GM19035 (cell line): ENCODE data around the gene SEMA5B.

ENCODE experiments used
- ATAC-seq: cut with Tn5 transposase; IDR thresholded peaks from one replicate; pipeline ENCODE4 v1.9.1; 2021; ENCODE audit not compliant: unreplicated experiment

Gene SEMA5B

DNA sequence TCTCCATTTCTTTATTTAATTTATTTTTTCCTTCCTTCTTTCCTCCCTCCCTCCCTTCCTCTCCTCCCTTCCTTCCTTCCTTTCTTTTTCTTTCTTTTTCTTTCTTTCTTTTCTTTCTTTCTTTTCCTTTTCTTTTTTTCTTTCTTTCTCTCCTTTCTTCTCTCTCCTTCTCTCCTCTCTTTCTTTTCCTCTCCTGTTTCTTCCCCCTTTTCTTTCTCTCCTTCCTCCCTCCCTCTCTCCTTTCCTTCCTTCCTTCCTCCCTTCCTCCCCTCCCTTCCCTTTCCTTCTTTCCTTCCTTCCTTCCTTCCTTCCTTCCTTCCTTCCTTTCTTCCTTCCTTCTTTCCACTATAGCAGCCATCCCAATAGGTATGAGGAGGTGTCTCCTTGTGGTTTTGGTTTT lies 32.5 kb upstream of the SEMA5B start:
- ATAC-seq, result no peak

DNA sequence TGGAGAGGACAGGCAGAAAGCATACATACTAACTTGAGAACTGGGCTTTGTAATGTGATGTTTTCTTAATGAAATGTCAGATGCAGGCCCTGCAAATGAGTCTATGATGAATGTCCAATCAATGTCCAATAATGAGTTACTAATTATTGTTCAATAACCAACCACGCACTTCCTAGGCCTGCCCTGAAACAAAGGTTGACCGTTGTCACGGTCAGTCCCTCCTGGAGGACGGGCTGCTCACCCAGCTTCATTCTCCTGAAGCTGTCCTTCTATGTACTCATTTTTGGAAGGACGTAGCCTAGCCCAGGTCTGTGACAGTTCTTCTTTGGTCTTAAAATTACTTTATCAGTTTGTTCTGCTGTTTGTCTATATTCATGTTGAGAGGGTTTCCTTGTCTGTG lies 30.9 kb upstream of the SEMA5B start:
- ATAC-seq, result no peak

DNA sequence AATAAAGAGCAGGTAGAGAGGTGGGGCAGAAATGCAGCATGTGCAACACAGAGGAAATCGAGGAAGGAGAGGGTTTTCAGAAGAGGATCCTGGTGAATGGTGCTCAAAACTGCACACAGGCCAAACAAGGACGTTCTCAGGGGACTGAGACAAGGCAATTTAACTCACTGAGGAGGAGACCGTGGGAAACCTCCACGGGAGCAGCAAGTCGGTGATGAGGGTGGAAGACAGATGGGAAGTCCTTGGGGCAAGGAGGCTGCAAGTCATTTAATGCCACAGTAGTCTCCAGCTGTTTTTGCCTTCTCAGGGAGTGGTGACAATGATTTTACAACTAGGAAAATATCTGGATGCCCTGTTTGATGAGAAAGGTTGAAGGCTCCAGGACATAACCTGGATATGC lies 27.8 kb upstream of the SEMA5B start:
- no peak for ATAC-seq

- no peak for ATAC-seq
Measured at GRCh38 chr3:123054931-123055330, 27.4 kb upstream of the SEMA5B start.

DNA sequence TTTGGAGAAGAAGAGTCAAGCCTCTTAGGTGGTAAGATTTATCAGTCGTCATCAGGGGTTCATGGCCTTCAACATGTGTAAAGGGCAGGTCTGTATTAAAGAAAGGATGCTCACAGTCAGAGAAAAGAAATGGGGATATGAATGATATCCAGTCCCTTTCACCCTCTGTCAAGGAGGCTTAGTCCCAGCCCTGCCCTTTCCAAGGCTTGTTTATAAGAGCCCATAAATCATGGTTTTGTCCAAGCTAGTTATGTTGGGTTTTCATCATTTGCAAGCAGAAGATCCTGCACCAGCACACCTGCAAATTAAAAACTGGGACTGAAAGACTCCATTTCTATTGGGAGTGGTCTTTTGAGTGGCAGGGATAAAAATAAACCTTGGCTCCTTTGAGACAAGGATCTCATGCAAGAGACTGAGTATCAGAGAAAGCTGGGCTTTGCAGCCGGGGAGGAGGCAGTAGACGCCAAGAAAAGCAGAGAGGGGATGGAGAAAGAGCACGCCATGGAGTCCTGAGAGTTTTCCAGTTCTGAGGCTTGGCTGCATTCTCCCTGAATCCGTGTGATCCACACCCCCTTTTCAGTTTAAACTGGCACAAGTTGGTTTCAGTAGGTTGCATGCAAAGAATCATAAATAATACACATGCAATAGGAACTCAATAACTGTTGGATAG lies 26.7 kb upstream of the SEMA5B start:
- no peak for ATAC-seq

- ATAC-seq, result no peak
Measured at GRCh38 chr3:123053107-123053506, 25.5 kb upstream of the SEMA5B start.

DNA sequence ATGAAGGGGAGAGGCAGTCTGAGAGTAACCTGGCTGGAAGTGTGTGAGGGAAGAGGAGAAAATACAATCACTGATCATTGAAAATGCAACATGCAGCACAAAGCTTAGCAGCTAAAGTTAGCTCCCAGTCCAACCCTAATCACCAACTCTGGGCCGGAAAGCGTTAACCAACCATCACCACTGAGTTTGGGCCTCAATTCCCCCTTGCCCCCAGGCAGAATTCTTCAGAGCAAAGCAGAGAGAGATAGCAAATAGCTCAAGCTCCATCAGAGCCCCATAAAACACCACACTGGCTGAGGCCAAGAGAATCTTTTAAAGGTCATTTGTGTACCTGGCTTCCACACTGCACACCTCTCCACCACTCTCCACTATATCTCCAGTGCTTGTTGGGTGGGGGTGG lies 23.1 kb upstream of the SEMA5B start:
- no peak for ATAC-seq

DNA sequence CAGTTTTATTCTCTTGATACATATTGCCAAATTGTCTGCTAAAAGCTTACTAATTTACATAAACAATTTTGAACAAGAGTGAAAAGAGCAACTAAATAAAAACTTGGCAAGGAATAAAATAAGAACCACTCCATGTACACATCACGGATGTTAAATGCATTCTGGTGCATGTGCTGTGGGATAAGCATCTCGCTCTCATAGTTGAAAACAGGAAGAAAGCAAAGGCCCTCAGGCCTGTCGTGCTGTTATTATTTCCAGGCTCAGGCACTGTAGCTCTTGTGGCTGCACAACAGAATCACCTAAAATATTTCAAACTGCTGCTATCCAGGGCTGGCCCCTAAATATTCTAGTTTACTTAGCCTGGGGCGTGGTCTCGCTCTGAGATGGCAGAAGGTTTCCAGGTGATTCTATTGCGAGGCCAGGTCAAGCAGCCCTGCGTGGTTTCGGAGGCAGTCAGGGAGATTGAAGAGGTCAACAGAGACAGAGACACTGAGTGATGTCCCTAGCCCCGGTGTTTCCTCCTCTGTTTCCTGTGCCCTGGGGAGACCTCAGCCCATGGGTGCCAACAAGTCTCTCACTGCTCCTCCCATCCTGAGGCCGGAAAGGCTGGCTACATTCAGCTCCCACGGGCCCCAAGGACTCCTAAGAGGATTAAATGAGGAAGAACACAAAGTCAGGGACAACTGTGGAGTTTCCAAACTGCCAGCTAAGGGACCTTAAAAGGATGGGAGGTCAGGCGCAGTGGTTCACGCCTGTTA lies 21.1 kb upstream of the SEMA5B start:
- no peak for ATAC-seq

DNA sequence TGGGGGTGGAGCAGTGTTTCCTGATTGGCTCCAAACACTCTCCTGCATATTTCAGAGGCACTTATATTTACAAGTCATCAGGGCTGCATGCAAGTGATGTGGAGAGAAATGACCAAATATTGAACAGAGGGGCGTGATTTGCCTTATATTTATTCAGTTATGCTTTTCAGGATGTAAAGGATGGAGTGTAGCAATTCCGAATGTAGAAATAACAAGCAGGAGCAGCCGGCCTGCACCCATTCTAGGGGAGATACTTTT lies 19.4 kb upstream of the SEMA5B start:
- ATAC-seq, result no peak

DNA sequence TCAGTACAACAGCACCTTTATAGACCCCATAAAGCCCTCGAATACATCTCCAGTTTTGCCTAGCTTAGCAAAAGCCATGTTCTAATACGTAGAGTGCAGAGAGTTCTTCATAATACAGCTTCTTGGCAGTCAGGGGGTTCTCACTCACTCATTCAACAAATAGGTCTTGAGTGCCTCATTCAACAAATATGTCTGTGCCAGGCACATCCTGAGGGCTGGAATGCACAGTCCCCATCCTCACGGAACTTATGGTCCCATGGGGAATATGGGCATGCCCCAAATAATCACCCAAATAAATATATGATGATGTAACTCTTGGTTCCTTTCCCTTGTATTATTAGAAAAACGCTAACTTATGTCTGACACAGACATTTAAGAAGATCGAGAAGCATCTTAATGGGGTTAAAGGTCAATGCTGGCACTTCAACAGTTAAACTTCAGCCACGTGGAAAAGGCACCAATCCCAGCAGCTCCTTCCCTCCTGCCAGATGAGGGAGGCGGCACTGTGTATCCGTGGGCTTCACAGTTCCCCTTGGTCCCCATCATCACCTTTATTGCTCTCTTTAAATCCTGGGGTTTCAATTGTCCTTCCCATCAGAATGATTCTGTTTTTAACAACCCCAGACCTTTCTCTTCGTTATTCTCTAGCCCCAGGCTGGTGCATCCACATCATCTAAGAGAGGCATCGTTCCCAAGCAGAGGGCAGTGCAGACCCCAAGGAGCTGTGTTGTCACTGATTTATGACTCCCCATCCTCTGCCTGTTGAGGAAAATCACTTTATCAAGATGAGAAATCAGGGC lies 18.9 kb upstream of the SEMA5B start:
- no peak for ATAC-seq

GRCh38 chr3:123044981-123045763 lies 17.6 kb upstream of the SEMA5B start:
- ATAC-seq, result no peak

DNA sequence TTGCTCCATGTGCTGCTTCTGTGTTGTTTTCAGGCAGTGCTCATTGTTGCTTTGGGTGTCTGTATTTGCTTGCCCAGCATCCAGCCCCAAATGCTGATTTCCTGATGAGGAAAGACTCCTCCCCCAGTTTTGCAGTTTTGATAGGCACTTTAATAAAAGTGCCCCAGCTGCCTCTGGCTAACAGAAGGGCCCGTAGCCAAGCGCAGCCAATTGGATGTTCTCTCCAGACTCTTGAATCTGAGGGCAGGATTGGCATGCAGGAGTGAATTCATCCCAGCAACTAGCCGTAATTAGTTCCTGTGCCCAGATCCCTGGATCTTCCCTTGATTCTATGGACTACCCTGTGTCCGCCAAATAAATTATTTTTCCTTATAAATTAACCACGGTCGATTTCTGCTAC lies 14.8 kb upstream of the SEMA5B start:
- no peak for ATAC-seq

- no peak for ATAC-seq
Measured at GRCh38 chr3:123039178-123039577, 11.6 kb upstream of the SEMA5B start.

DNA sequence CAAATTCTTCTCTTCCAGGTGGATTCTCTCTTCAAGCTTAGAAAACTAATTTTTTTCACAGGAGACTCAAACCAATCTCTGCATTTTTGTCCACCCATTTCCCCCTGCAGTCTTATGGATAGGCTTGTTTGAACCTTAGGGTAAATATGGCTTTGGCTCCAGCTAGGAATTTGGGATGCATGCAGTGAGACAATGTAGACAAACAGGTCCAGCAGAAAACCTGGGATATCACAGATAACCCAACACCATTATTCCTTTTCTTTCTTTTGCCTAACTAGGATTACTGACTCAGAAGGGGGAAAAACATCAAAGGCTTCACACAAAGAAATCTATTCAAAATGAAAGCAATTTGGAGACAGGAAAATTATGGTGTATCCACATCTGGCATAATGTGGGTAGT lies 11.2 kb upstream of the SEMA5B start:
- no peak for ATAC-seq

- ATAC-seq, result no peak
Measured at GRCh38 chr3:123037015-123037375, 9.4 kb upstream of the SEMA5B start.

GRCh38 chr3:123036352-123037014 lies 8.9 kb upstream of the SEMA5B start:
- ATAC-seq, result no peak

GRCh38 chr3:123034996-123035395 lies 7.4 kb upstream of the SEMA5B start:
- ATAC-seq, result no peak

- no peak for ATAC-seq
Measured at GRCh38 chr3:123034120-123034519, 6.6 kb upstream of the SEMA5B start.

DNA sequence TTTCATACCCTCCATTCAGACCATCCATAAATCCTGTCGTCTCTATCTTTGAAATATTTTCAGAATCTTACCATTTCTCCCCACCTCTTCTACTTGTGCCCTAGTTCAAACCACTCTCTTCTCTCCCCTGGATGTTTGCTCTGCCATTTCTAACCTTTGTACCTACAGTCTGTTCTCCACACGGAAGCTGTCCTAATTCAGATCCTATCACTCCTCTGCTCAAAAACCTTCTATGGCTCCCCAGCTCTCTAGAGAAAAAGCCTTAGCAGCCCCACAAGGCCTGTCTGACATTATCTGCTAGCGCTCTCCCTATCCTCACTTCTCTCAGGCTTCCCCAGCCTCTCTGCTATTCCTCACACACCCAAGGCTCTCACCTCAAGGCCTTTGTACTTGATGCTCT lies 4.5 kb upstream of the SEMA5B start:
- ATAC-seq, result no peak

GRCh38 chr3:123031051-123031450 lies 3.5 kb upstream of the SEMA5B start:
- ATAC-seq, result no peak

DNA sequence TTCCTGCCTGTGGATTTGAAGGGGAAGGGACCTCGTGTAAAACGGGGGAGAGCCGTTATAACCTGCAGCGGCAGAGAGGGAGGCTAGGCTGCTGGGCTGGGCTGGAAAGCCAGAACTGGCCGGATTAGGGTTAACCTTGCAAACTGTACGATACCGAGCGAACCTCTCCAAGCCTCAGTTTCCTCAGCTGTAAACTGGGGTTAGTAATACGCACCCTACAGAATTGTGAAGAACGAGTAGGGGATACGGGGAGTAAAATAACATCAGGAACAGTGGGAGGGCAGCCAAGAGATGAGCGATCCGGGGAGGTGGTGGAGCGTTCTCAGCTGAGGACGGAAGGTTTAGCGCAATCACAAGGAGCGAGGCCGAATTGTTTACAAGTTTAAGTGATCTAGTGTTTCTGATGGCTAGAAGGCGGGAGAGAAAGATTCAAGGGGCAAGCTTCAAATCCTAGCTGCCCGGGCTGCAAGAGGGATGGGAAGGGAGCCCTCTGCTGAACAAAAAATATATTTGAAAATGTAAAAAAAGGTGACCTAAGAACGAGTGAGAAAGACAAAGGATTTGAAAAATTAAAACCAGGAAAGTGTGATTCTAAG lies 768 bp upstream of the SEMA5B start:
- no peak for ATAC-seq
